Duodenal mucosa (tissue), 2 donors: ENCODE data around the gene DCAF12.

ENCODE experiments used
- H3K27ac ChIP-seq: one replicate; pipeline ENCODE4 v1.7.0; 2013; ENCODE audit warnings: low read depth, low read length
- H3K27me3 ChIP-seq, 2 donors: one replicate each; pipeline ENCODE4 v1.7.0; 2013; ENCODE audit warnings: low read length in 2 of 2, control low read depth in 1 of 2; ENCODE audit not compliant: insufficient read depth in 2 of 2, control insufficient read depth in 1 of 2
- H3K36me3 ChIP-seq, 2 donors: one replicate each; pipeline ENCODE4 v1.7.0; 2013; ENCODE audit warnings: low read length in 2 of 2, control low read depth in 1 of 2; ENCODE audit not compliant: insufficient read depth in 2 of 2, control insufficient read depth in 1 of 2
- H3K4me1 ChIP-seq, 2 donors: one replicate each; pipeline ENCODE4 v1.7.0; 2013; ENCODE audit warnings: low read length in 2 of 2, control low read depth in 1 of 2; ENCODE audit not compliant: insufficient read depth in 2 of 2, control insufficient read depth in 1 of 2
- H3K4me3 ChIP-seq, 2 donors: one replicate each; pipeline ENCODE4 v1.7.0; 2013; ENCODE audit warnings: low read length in 2 of 2, low read depth in 1 of 2
- H3K9ac ChIP-seq, 2 donors: one replicate each; pipeline ENCODE4 v1.7.0; 2013; ENCODE audit warnings: low read length in 2 of 2, low read depth in 1 of 2
- H3K9me3 ChIP-seq, 2 donors: one replicate each; pipeline ENCODE4 v1.7.0; 2013; ENCODE audit warnings: low read length in 2 of 2, control low read depth in 1 of 2; ENCODE audit not compliant: control insufficient read depth in 1 of 2

Gene DCAF12

DNA sequence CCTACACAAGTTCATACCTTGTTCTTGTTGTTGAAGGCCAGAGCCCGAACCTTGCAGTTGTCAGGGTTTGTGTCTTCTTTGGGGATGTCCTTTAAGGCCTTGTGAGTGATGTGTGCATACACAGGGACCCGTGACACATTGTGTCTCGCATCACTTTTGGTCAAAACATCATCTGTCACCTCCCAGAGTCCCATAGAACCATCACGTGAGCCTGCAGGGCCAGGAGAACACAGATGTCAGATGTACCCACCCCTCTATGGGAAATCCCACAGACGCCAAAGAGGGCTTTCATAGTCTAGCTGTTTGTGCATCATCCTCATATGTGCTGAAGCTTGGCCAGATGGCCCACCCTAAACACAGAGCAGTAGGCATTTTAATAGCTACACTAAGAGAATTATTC lies 28.2 kb downstream of the DCAF12 start:
- no peak overlapping the region for H3K9ac ChIP-seq
- H3K27me3 ChIP-seq = no peaks in the 10 kb centered on the region
- peaks cover 25 to 75% of the 10 kb centered on the region in 2 donors for H3K36me3 ChIP-seq
- H3K9me3 ChIP-seq = no peaks in the 10 kb centered on the region
- no peak overlapping the region for H3K27ac ChIP-seq
- no peaks in the 10 kb centered on the region for H3K4me1 ChIP-seq
- no peak overlapping the region for H3K4me3 ChIP-seq

DNA sequence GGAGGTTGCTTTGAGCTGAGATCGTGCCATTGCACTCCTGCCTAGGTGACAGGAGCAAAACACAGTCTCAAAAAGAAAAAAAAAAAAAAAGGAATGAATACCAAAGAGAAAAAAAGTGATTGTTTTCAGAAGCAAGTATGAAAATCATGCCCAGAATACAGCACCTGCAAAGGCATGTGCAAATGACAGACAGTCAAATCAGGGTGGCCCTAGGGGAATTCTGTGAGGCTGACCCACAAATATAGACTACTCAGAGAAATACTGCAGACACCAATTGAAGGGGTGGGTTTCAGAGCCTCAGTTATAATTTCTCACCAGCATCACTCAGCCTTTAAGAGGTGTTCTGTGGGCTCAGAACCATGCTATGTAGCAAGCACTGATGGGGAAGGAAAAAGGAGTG lies 28.6 kb downstream of the DCAF12 start:
- Histone ChIP-seq H3K27me3 (no peaks in the 10 kb centered on the region), H3K4me1 (no peaks in the 10 kb centered on the region), H3K9me3 (no peaks in the 10 kb centered on the region), H3K36me3 (peaks cover 28 to 75% of the 10 kb centered on the region in 2 donors), H3K9ac (no peak overlapping the region), H3K27ac (no peak overlapping the region), H3K4me3 (no peak overlapping the region)

DNA sequence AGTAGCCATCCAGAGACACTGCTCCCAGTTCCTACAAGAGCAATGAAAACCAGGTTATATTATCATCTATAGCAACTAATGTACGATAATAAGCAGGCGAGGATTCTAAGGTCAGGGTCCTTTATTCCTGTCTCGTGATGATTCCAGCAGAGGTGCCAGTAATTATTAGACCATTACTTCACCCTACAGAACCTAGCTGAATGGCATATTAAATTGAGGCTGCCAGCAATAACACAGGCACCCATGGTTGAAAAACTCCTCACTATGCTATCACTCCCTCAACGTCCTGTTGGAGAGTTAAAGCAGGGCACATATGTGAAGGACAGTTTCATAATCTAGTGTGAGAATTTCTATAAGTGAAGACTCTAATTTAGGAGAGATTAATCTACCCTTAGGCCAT lies 29.7 kb downstream of the DCAF12 start:
- H3K4me3 ChIP-seq = no peak overlapping the region
- H3K9ac ChIP-seq = no peak overlapping the region
- H3K36me3 ChIP-seq = peaks cover 28 to 75% of the 10 kb centered on the region in 2 donors
- no peaks in the 10 kb centered on the region for H3K27me3 ChIP-seq
- H3K4me1 ChIP-seq = no peaks in the 10 kb centered on the region
- no peak overlapping the region for H3K27ac ChIP-seq
- no peaks in the 10 kb centered on the region for H3K9me3 ChIP-seq

DNA sequence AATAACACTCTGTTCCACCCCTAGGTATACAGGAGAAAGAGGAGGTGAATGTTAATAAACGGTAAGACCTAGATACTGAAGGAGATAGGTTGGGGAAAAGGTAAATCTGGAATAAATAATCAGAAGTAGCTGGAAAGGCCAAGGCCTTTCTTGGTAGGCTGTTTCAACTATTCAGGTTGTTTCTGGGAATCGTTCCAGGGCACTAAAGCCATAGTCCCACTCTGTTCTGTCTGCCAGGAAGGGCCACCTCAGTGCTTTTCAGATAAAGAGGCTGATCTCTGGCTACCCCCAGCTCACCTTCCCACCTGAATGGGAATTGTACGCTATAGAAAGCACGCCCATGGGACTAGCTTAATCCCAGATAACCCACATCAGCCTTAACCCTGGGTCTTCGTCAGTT lies 32.9 kb downstream of the DCAF12 start:
- Histone ChIP-seq H3K27me3 (no peaks in the 10 kb centered on the region), H3K9ac (no peak overlapping the region), H3K4me1 (no peaks in the 10 kb centered on the region), H3K36me3 (peaks cover 38 to 88% of the 10 kb centered on the region in 2 donors), H3K9me3 (no peaks in the 10 kb centered on the region), H3K4me3 (no peak overlapping the region), H3K27ac (no peak overlapping the region)

DNA sequence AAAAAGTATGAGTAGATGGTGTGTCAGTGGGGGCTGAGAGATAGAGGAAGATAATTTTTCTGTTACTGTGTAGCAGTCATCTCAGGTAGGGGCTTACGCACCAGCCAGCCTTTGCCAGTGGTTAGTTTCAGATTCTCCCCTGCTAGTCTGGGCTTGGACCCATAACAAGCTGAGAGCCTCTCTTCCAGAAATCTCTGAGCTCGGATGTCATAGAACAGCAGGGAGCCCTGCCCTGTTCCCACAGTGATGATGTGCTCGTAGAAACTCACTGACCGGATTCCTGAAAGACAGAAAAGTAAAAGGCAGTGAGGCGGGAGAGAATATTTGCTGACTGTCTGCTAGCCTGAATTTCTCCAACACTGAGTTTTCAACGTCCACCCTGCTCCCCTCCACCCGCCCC lies 37.2 kb downstream of the DCAF12 start:
- peaks cover 33 to 81% of the 10 kb centered on the region in 2 donors for H3K36me3 ChIP-seq
- H3K9me3 ChIP-seq = no peaks in the 10 kb centered on the region
- H3K27ac ChIP-seq = no peak overlapping the region
- H3K9ac ChIP-seq = no peak overlapping the region
- no peaks in the 10 kb centered on the region for H3K27me3 ChIP-seq
- H3K4me1 ChIP-seq = no peaks in the 10 kb centered on the region
- H3K4me3 ChIP-seq = no peak overlapping the region

DNA sequence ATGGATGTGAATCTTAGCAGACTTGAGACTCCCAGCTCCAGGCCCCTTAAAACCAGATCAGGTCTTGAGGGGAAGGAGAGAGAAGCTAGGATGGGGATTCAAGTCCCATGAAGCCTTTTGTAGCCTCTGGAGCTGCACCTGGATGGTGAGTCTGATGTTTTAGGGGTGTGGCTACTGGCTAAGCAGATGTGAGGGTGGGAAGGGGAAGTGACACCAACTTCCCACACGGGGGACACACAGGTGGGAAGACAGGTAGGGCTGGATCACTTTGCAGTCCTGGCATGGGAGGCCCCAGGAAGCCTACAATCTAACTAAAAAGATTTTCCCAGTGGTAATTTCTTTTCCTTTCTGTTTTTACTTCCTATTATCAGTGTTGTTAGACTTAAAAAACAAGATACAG lies 39.1 kb downstream of the DCAF12 start:
- Histone ChIP-seq H3K36me3 (peaks cover 25 to 62% of the 10 kb centered on the region in 2 donors), H3K27ac (no peak overlapping the region), H3K4me1 (no peaks in the 10 kb centered on the region), H3K9ac (no peak overlapping the region), H3K4me3 (no peak overlapping the region), H3K9me3 (no peaks in the 10 kb centered on the region), H3K27me3 (no peaks in the 10 kb centered on the region)

DNA sequence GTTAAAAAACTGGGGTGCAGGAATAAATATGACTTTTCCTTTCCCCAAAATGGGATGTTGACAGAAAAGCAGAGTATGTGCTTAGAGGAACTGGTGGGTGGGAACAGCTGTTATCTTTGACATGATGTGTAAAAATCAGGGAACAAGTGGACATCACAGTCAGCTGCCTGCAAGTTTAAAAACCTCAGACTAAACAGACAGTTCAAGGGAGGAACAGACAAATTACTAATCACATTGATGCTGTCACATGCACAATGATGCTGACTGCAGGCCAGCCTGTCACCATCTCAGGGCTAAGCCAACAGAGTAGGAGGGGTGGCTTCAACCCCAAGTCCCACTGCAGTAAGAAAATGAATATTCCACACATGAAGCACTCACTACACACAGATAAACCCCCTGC lies 39.6 kb downstream of the DCAF12 start:
- H3K9ac ChIP-seq = no peak overlapping the region
- no peak overlapping the region for H3K4me3 ChIP-seq
- no peaks in the 10 kb centered on the region for H3K27me3 ChIP-seq
- peaks cover 25 to 57% of the 10 kb centered on the region in 2 donors for H3K36me3 ChIP-seq
- H3K4me1 ChIP-seq = no peaks in the 10 kb centered on the region
- no peaks in the 10 kb centered on the region for H3K9me3 ChIP-seq
- H3K27ac ChIP-seq = no peak overlapping the region

DNA sequence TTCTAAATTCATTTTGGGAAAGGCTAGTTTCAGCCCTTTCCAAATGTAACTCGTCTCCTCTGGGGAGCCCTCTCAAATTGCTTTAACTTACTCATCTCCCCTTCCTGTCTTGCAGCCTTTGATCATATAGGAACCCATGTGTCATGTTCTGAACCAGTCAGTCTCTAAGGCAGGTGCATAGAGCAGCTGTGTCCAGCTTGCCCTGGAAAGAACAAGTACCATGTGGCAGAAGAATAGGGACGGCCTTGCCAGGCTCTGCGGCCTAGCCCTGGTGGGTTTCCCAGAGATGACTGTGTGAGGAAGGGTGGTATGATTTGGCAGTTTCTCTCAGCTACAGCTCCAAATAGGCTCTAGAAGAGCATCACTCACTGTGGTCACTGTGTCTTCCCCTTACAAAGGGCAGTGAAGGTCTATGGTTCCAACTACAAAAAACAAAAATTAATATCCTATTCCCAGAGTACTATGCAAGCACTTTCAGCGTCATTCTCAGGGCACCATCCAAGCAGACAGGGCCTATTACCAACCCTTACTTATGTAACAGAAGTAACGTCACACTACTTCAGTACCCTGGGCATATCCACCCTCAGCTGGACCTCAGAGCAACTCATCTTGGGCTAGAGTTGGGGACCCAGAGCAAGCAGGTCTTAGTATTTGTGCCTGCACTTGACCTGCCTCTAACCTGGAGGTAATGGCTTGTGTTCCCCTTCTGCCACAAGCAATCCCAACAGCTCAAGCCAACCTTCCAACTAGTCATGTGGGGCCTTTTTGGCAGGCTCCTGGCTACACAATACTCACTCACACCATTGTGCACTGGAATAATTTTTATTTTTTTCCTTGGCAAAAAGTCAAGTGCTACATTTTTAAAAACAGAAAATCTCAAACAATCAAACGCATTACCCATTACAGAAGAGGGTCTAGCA lies 40.7 kb downstream of the DCAF12 start:
- Histone ChIP-seq H3K9ac (no peak overlapping the region), H3K36me3 (peaks cover 21 to 47% of the 10 kb centered on the region in 2 donors), H3K4me3 (no peak overlapping the region)

DNA sequence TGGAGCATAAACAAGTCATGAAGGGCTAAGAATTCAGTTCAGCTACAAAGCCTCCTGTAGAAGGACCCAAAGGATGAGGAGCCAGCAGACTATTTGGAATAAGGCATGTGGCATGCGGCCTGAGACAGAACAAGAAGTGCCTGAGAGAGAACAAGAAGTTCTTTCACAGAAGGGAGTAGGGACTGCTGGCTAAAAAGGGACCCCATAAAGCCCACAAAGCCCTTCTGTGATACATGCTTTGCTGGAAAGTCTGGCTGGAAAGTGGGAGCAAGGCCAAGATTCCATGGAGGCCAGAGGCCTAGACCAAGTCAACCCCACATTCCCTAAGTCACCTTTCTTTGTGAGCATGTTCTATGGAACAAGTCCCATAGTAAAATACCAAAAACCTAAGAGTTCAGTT lies 41.9 kb downstream of the DCAF12 start:
- Histone ChIP-seq H3K4me3 (no peak overlapping the region), H3K4me1 (no peaks in the 10 kb centered on the region), H3K27me3 (no peaks in the 10 kb centered on the region), H3K9me3 (no peaks in the 10 kb centered on the region), H3K36me3 (peaks cover 21 to 39% of the 10 kb centered on the region in 2 donors), H3K27ac (no peak overlapping the region), H3K9ac (no peak overlapping the region)

More for the DNA sequence above, 40.7 kb downstream of the DCAF12 start:
- no peaks in the 10 kb centered on the region for H3K4me1 ChIP-seq
- H3K27me3 ChIP-seq = no peaks in the 10 kb centered on the region
- H3K9me3 ChIP-seq = no peaks in the 10 kb centered on the region
- H3K27ac ChIP-seq = no peak overlapping the region

DNA sequence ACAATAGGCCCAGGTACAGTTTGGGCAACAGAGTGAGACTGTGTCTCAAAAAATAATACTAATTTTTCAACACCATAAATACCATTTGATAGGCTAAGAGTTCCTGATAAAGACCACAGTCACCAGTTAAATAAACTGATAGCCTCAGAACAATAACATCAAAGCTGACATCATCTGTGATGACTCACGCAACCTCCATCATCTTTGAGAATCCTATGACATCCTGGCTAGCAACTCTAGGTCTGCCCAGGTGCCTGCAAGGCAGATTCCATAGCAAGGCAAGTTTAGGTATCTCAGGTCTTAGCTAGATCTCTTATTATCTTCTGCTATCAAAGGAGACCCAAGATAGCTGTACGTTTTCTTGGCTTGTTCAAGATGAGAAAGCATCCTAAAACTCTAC lies 47.3 kb downstream of the DCAF12 start:
- Histone ChIP-seq H3K4me1 (no peaks in the 10 kb centered on the region), H3K27me3 (no peaks in the 10 kb centered on the region), H3K27ac (no peak overlapping the region), H3K9me3 (no peaks in the 10 kb centered on the region), H3K4me3 (no peak overlapping the region), H3K9ac (no peak overlapping the region), H3K36me3 (no peaks in the 10 kb centered on the region)
